ENCODE data around the gene NCAM1.

Gene NCAM1

GRCh38 chr11:113277907-113278306 lies 316.7 kb downstream of the NCAM1 start:
- no peak overlapping the region for H3K27ac ChIP-seq (ENCODE audit: low read length, poor library complexity, severe bottlenecking)
- no peak overlapping the region for H2BK12ac ChIP-seq (ENCODE audit: low read length in 2 of 2)
- H4K8ac ChIP-seq (ENCODE audit: low read length) = no peak overlapping the region
- H3K9me3 ChIP-seq (ENCODE audit: control insufficient read depth, low read length) = no peaks in the 10 kb centered on the region
- H2AK5ac ChIP-seq (ENCODE audit: low read length, severe bottlenecking) = no peak overlapping the region
- no peak overlapping the region for H3K18ac ChIP-seq (ENCODE audit: low read depth in 1 of 2, low read length in 2 of 2)
- H3K4me1 ChIP-seq (ENCODE audit: control insufficient read depth, insufficient read depth, low read depth, low read length) = no peaks in the 10 kb centered on the region
- no peaks in the 10 kb centered on the region for H3K79me1 ChIP-seq (replicated peaks; ENCODE audit: low read length, poor library complexity, severe bottlenecking)
- no peak overlapping the region for H2AFZ ChIP-seq (ENCODE audit: low read depth, low read length)
- no peak overlapping the region for H3K4ac ChIP-seq (ENCODE audit: low read depth in 1 of 2, low read length in 2 of 2)
- no peak for DNase-seq
- 87% methylated on average over 5 of the region's 5 CpGs for WGBS
- no peak overlapping the region for H2BK120ac ChIP-seq (ENCODE audit: low read depth, low read length)
- H3K36me3 ChIP-seq (ENCODE audit: control insufficient read depth in 1 of 2, insufficient read depth in 2 of 2, low read depth in 1 of 2, low read length in 2 of 2) = no peaks in the 10 kb centered on the region
- H2BK5ac ChIP-seq (ENCODE audit: low read depth, low read length, poor library complexity, severe bottlenecking) = no peak overlapping the region
- no peak overlapping the region for H2BK15ac ChIP-seq (ENCODE audit: low read depth, poor library complexity, severe bottlenecking)
- H3K4me2 ChIP-seq (ENCODE audit: low read length, poor library complexity, severe bottlenecking) = no peak overlapping the region
- peaks cover 0 to 58% of the 10 kb centered on the region in 2 experiments for H3K27me3 ChIP-seq (ENCODE audit: control insufficient read depth in 1 of 2, insufficient read depth in 1 of 2, low read length in 2 of 2)
- H4K91ac ChIP-seq (ENCODE audit: low read length) = no peak overlapping the region
- H3K4me3 ChIP-seq (ENCODE audit: insufficient read depth in 1 of 2, low read depth in 1 of 2, low read length in 2 of 2) = no peak overlapping the region
- H3K14ac ChIP-seq (ENCODE audit: low read length in 2 of 2) = no peak overlapping the region
- H3K23ac ChIP-seq (ENCODE audit: low read length in 2 of 2) = no peak overlapping the region
- no peak overlapping the region for H3K9ac ChIP-seq (ENCODE audit: low read length)

- Histone ChIP-seq H3K79me1 (replicated peaks; ENCODE audit: low read length, poor library complexity, severe bottlenecking) (no peaks in the 10 kb centered on the region), H3K14ac (ENCODE audit: low read length in 2 of 2) (no peak overlapping the region), H3K23ac (ENCODE audit: low read length in 2 of 2) (no peak overlapping the region), H2AK5ac (ENCODE audit: low read length, severe bottlenecking) (no peak overlapping the region), H3K27me3 (ENCODE audit: control insufficient read depth in 1 of 2, insufficient read depth in 1 of 2, low read length in 2 of 2) (peaks cover 0 to 63% of the 10 kb centered on the region in 2 experiments), H3K18ac (ENCODE audit: low read depth in 1 of 2, low read length in 2 of 2) (no peak overlapping the region), H4K8ac (ENCODE audit: low read length) (no peak overlapping the region), H3K27ac (ENCODE audit: low read length, poor library complexity, severe bottlenecking) (no peak overlapping the region), H3K9me3 (ENCODE audit: control insufficient read depth, low read length) (no peaks in the 10 kb centered on the region), H2BK12ac (ENCODE audit: low read length in 2 of 2) (no peak overlapping the region), H2BK15ac (ENCODE audit: low read depth, poor library complexity, severe bottlenecking) (no peak overlapping the region), H3K4ac (ENCODE audit: low read depth in 1 of 2, low read length in 2 of 2) (no peak overlapping the region), H3K9ac (ENCODE audit: low read length) (no peak overlapping the region), H2BK5ac (ENCODE audit: low read depth, low read length, poor library complexity, severe bottlenecking) (no peak overlapping the region), H3K4me2 (ENCODE audit: low read length, poor library complexity, severe bottlenecking) (no peak overlapping the region), H3K36me3 (ENCODE audit: control insufficient read depth in 1 of 2, insufficient read depth in 2 of 2, low read depth in 1 of 2, low read length in 2 of 2) (no peaks in the 10 kb centered on the region), H3K4me3 (ENCODE audit: insufficient read depth in 1 of 2, low read depth in 1 of 2, low read length in 2 of 2) (no peak overlapping the region), H3K4me1 (ENCODE audit: control insufficient read depth, insufficient read depth, low read depth, low read length) (no peaks in the 10 kb centered on the region), H2AFZ (ENCODE audit: low read depth, low read length) (no peak overlapping the region), H4K91ac (ENCODE audit: low read length) (no peak overlapping the region), H2BK120ac (ENCODE audit: low read depth, low read length) (no peak overlapping the region)
- over 99% methylated on average over 7 of the region's 9 CpGs for WGBS
- no peak for DNase-seq
These were observed 317.3 kb downstream of the NCAM1 start for GRCh38 chr11:113278481-113278880.

GRCh38 chr11:113278925-113279324 lies 317.7 kb downstream of the NCAM1 start:
- WGBS = 100% methylated on average over 3 of the region's 4 CpGs
- no peak overlapping the region for H2AFZ ChIP-seq (ENCODE audit: low read depth, low read length)
- no peak overlapping the region for H2BK5ac ChIP-seq (ENCODE audit: low read depth, low read length, poor library complexity, severe bottlenecking)
- H3K4me3 ChIP-seq (ENCODE audit: insufficient read depth in 1 of 2, low read depth in 1 of 2, low read length in 2 of 2) = no peak overlapping the region
- no peak overlapping the region for H2BK120ac ChIP-seq (ENCODE audit: low read depth, low read length)
- H2BK12ac ChIP-seq (ENCODE audit: low read length in 2 of 2) = no peak overlapping the region
- H3K79me1 ChIP-seq (replicated peaks; ENCODE audit: low read length, poor library complexity, severe bottlenecking) = no peaks in the 10 kb centered on the region
- no peak overlapping the region for H4K8ac ChIP-seq (ENCODE audit: low read length)
- peaks cover 0 to 68% of the 10 kb centered on the region in 2 experiments for H3K27me3 ChIP-seq (ENCODE audit: control insufficient read depth in 1 of 2, insufficient read depth in 1 of 2, low read length in 2 of 2)
- no peak overlapping the region for H2BK15ac ChIP-seq (ENCODE audit: low read depth, poor library complexity, severe bottlenecking)
- no peak overlapping the region for H3K4me2 ChIP-seq (ENCODE audit: low read length, poor library complexity, severe bottlenecking)
- no peaks in the 10 kb centered on the region for H3K9me3 ChIP-seq (ENCODE audit: control insufficient read depth, low read length)
- DNase-seq = no peak
- no peak overlapping the region for H3K27ac ChIP-seq (ENCODE audit: low read length, poor library complexity, severe bottlenecking)
- no peak overlapping the region for H4K91ac ChIP-seq (ENCODE audit: low read length)
- no peak overlapping the region for H3K14ac ChIP-seq (ENCODE audit: low read length in 2 of 2)
- H3K23ac ChIP-seq (ENCODE audit: low read length in 2 of 2) = no peak overlapping the region
- H3K4ac ChIP-seq (ENCODE audit: low read depth in 1 of 2, low read length in 2 of 2) = no peak overlapping the region
- no peaks in the 10 kb centered on the region for H3K4me1 ChIP-seq (ENCODE audit: control insufficient read depth, insufficient read depth, low read depth, low read length)
- H3K36me3 ChIP-seq (ENCODE audit: control insufficient read depth in 1 of 2, insufficient read depth in 2 of 2, low read depth in 1 of 2, low read length in 2 of 2) = no peaks in the 10 kb centered on the region
- no peak overlapping the region for H3K18ac ChIP-seq (ENCODE audit: low read depth in 1 of 2, low read length in 2 of 2)
- H3K9ac ChIP-seq (ENCODE audit: low read length) = no peak overlapping the region
- no peak overlapping the region for H2AK5ac ChIP-seq (ENCODE audit: low read length, severe bottlenecking)

GRCh38 chr11:113279591-113279990 lies 318.4 kb downstream of the NCAM1 start:
- 85% methylated on average over 2 of the region's 3 CpGs for WGBS
- Histone ChIP-seq H2BK120ac (ENCODE audit: low read depth, low read length) (no peak overlapping the region), H3K4me2 (ENCODE audit: low read length, poor library complexity, severe bottlenecking) (no peak overlapping the region), H2AK5ac (ENCODE audit: low read length, severe bottlenecking) (no peak overlapping the region), H2BK12ac (ENCODE audit: low read length in 2 of 2) (no peak overlapping the region), H3K79me1 (replicated peaks; ENCODE audit: low read length, poor library complexity, severe bottlenecking) (no peaks in the 10 kb centered on the region), H2BK5ac (ENCODE audit: low read depth, low read length, poor library complexity, severe bottlenecking) (no peak overlapping the region), H3K27ac (ENCODE audit: low read length, poor library complexity, severe bottlenecking) (no peak overlapping the region), H3K4me1 (ENCODE audit: control insufficient read depth, insufficient read depth, low read depth, low read length) (no peaks in the 10 kb centered on the region), H3K36me3 (ENCODE audit: control insufficient read depth in 1 of 2, insufficient read depth in 2 of 2, low read depth in 1 of 2, low read length in 2 of 2) (no peaks in the 10 kb centered on the region), H3K9ac (ENCODE audit: low read length) (no peak overlapping the region), H3K4ac (ENCODE audit: low read depth in 1 of 2, low read length in 2 of 2) (no peak overlapping the region), H3K9me3 (ENCODE audit: control insufficient read depth, low read length) (no peaks in the 10 kb centered on the region), H3K18ac (ENCODE audit: low read depth in 1 of 2, low read length in 2 of 2) (no peak overlapping the region), H3K23ac (ENCODE audit: low read length in 2 of 2) (no peak overlapping the region), H2AFZ (ENCODE audit: low read depth, low read length) (no peak overlapping the region), H4K8ac (ENCODE audit: low read length) (no peak overlapping the region), H3K4me3 (ENCODE audit: insufficient read depth in 1 of 2, low read depth in 1 of 2, low read length in 2 of 2) (no peak overlapping the region), H3K27me3 (ENCODE audit: control insufficient read depth in 1 of 2, insufficient read depth in 1 of 2, low read length in 2 of 2) (peaks cover 0 to 72% of the 10 kb centered on the region in 2 experiments), H4K91ac (ENCODE audit: low read length) (no peak overlapping the region), H3K14ac (ENCODE audit: low read length in 2 of 2) (no peak overlapping the region), H2BK15ac (ENCODE audit: low read depth, poor library complexity, severe bottlenecking) (no peak overlapping the region)
- no peak for DNase-seq

All from mesenchymal stem cell (in vitro differentiated cells and primary cell).